K562 (cell line): ENCODE measurements around the gene TPPP. TPM values are rescaled to one million over a fixed set of nuclear protein-coding genes. Genes with fewer than 3 reads are reported as not detected.

Source experiments
- CCNT2 ChIP-seq: IDR thresholded peaks from 2 replicates; pipeline ENCODE4 v1.6.1; 2011; ENCODE audit warnings: borderline replicate concordance, low read depth, mild to moderate bottlenecking, moderate library complexity, mixed read lengths, low read length; ENCODE audit not compliant: insufficient read length; ENCODE audit errors: extremely low read depth
- POLR2G ChIP-seq: fragments of 200-400 bp; formaldehyde crosslinking; IDR thresholded peaks from 2 replicates; pipeline ENCODE4 v1.6.1; 2017; ENCODE audit warnings: low read depth, mild to moderate bottlenecking, antibody characterized with exemption, low read length, moderate library complexity
- REST ChIP-seq, 2 experiments: fragments of 450-650 bp; formaldehyde crosslinking in 1 of 2; IDR thresholded peaks; 2 replicates each; pipeline versions ENCODE4 v1.4.0 to v1.6.1; 2014 to 2020; ENCODE audit warnings: mild to moderate bottlenecking in 2 of 2, borderline replicate concordance in 1 of 2, low read depth in 1 of 2
- RHOXF2B ChIP-seq: fragments of 250-450 bp; sonication (Bioruptor Pico); conservative IDR thresholded peaks from 2 replicates; pipeline ENCODE4 v1.5.1; 2021
- TEAD4 ChIP-seq, 2 experiments: sonication (generic) in 1 of 2; formaldehyde crosslinking in 1 of 2; IDR thresholded peaks; 2 replicates each; pipeline versions ENCODE4 v1.6.1 to v1.8.0; 2012 to 2022; ENCODE audit warnings: borderline replicate concordance in 1 of 2, inconsistent platforms in 1 of 2, low read length in 1 of 2, mild to moderate bottlenecking in 1 of 2, missing genetic modification reagents in 1 of 2
- YY1 ChIP-seq, 3 experiments: IDR thresholded peaks; 2 replicates each; pipeline ENCODE4 v1.6.1; 2011; ENCODE audit warnings: low read length in 2 of 3, mild to moderate bottlenecking in 2 of 3, moderate library complexity in 2 of 3, borderline replicate concordance in 1 of 3, control low read depth in 1 of 3, low read depth in 1 of 3; ENCODE audit not compliant: insufficient read depth in 3 of 3, insufficient replicate concordance in 2 of 3, control insufficient read depth in 1 of 3, insufficient read length in 1 of 3; ENCODE audit errors: extremely low read depth in 1 of 3
- ZNF740 ChIP-seq, 3 experiments: fragments of 200-800 bp in 1 of 3; sonication (Bioruptor generic) in 1 of 3; sonication (generic) in 1 of 3; formaldehyde crosslinking in 1 of 3; IDR thresholded peaks; 2 replicates each; pipeline versions ENCODE4 v1.6.1 to v1.8.0; 2016 to 2022; ENCODE audit warnings: mild to moderate bottlenecking in 2 of 3, missing compliant biosample characterization in 2 of 3, missing genetic modification characterization in 2 of 3, missing genetic modification reagents in 1 of 3
- polyA plus RNA-seq, 8 experiments: library from polyadenylated mRNA; depleted of rRNA in 4 of 8; stranded (reverse) in 5 of 8; unstranded in 3 of 8; fragments of >200 nt; fragmentation: Nextera tagmentation in 2 of 8; fragmentation: Illumina TruSeq in 1 of 8; extraction: Ambion mirVana in 2 of 8; extraction: Trizol in 1 of 8; gene quantifications; 2 replicates each; pipeline versions ENCODE4 v1.2.1 to v1.2.3, GENCODE V29; 2011 to 2014; ENCODE audit warnings: inconsistent platforms in 1 of 8, missing spikeins in 1 of 8
- total RNA-seq, 7 experiments: library from RNA; depleted of rRNA in 6 of 7; stranded (reverse); fragments of >200 nt in 6 of 7; fragmentation: Illumina TruSeq in 2 of 7; extraction: Trizol in 2 of 7; gene quantifications; 2 replicates each; pipeline versions ENCODE4 v1.2.1 to v1.2.3, GENCODE V29; 2011 to 2021; ENCODE audit warnings: low replicate concordance in 1 of 7

TPPP gene
- total and polyA plus RNA-seq, 9 of the 15 experiments (the other 6 are each of a cell fraction or from before 2014, with no cell fraction given) = 0.01 to 0.07 (median 0.03) TPM; not detected in 6

GRCh38 chr5:669111-669841 lies 23.9 kb downstream of the TPPP start (continued):
- TF ChIP-seq REST (IDR thresholded peaks at IDR 0.05; ENCODE audit: borderline replicate concordance) (peak; percentile 20; the same call in 1 of the 2 replicates), REST (CRISPR knock-in tag; IDR thresholded peaks at IDR 0.05; ENCODE audit: low read depth) (no peak), RHOXF2B (no peak), TEAD4 (IDR thresholded peaks at IDR 0.05; ENCODE audit: low read length) (peak; percentile 43), TEAD4 (CRISPR knock-in tag; IDR thresholded peaks at IDR 0.05; ENCODE audit: borderline replicate concordance) (no peak), POLR2G (peak; percentile 73), CCNT2 (peak; percentile 31), YY1 (IDR thresholded peaks at IDR 0.05; ENCODE audit: borderline replicate concordance in 1 of 3, control insufficient read depth in 1 of 3, extremely low read depth in 1 of 3, insufficient read depth in 3 of 3, insufficient read length in 1 of 3, insufficient replicate concordance in 2 of 3, low read depth in 1 of 3, low read length in 2 of 3) (peak in 1 of 3 experiments; percentile 57), ZNF740 (CRISPR knock-in tag; IDR thresholded peaks at IDR 0.05) (peak; percentile 70; the same call in 1 of the 2 replicates), ZNF740 (tag; IDR thresholded peaks at IDR 0.05) (no peak)
- TF ChIP-seq, all 486 proteins: peak for 29
